HG03097 (cell line): ENCODE results near the gene CTSK.

Source experiments
- ATAC-seq: cut with Tn5 transposase; IDR thresholded peaks from one replicate; pipeline ENCODE4 v1.9.1; 2021; ENCODE audit not compliant: unreplicated experiment, low FRiP score

Gene CTSK

DNA sequence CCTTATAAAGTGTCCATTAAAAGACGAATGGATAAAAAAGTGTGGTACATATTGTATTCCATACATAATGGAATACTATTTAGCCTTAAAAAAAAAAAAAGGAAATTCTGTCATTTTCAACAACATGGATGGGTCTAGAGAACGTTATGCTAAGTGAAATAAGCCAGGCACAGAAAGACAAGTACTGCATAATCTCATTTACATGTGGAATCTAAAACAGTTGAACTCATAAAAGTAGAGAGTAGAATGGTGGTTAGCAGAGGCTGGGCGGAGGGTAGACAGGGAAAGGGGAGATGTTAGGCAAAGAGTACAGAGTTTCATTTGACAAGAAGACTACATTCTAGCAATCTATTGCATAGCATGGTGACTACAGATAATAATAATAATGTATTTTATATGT is 45.0 kb downstream of the CTSK start:
- ATAC-seq = no peak

DNA sequence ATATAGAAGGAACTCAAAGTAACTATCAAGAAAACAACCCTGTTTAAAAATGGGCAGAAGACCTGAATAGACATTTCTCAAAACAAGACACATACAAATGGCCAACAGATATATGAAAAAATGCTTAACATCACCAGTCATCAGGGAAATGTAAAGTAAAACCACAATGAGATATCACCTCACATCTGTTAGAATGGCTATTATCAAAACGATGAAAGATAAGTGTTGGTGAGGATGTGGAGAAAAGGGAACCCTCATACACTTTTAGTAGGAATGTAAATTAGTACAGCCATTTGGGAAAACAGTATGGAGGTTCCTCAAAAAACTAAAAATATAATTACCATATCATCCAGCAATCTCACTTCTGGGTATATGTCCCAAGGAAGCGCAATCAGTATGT is 45.5 kb downstream of the CTSK start:
- ATAC-seq = no peak

DNA sequence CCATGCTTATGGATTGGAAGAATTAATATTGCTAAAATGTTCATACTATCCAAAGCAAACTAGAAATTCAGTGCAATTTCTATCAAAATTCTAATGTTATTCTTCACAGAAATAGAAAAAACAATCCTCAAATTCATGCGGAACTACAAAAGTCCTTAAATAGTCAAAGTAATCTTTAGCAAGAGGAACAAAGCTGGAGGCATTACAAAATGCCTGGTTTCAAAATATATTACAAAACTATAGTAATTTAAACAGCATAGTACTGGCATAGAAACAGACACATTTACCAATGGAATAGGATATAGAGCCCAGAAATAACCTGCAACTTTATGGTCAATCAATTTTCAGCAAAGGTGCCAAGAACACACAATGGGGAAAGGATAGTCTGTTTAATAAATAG is 46.3 kb downstream of the CTSK start:
- ATAC-seq = no peak

DNA sequence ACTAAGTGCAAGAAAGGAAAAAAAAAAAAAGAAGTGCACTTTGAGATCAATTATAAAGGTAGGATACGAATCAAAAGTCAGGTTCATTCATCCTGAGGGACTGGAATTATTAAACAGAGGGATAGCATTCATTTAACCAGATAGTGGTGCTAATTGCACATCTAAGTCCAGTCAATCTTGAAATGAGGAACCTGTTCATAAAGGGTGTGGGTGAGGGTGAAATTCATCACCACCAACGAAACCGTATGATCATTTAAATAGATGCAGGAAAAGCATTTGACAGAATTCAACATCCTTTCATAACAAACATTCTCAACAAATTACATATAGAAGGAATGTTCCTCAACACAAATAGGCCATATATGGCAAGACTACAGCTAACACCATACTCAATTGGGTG is 48.0 kb downstream of the CTSK start:
- ATAC-seq = no peak

DNA sequence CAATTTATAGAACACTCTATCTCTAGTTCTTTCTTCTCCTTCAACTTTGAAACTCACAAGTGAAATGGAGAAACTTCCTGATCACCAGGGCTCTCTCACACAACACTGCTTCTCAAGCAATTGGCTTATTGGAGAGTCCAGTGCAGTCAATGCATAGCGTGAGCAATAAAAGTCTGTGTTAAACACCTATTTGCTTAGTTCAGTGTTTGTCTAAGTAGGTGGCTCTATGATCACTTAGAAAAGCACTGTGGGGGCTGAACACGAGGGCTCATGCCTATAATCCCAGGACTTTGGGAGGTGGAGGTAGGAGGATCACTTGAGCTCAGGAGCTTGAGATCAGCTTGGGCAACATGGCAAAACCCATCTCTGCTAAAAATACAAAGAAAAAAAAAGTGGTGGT is 54.6 kb downstream of the CTSK start:
- ATAC-seq = no peak

DNA sequence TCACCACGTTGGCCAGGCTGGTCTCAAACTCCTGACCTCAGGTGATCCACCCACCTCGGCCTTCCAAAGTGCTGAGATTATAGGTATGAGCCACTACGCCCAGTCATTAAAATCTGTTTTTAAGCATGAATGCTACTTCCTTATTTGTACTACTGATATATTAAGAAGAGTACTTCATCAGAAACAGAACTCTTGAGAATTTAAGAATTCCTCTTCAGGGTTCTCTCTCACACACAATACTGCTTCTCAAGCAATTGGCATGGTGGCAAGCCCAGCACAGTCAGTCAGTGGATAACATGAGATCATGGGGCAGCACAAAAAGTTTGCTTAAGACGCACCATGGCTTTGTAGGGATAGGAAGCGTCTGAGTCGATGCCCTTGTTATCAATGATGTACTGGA is 56.6 kb downstream of the CTSK start:
- ATAC-seq = no peak

DNA sequence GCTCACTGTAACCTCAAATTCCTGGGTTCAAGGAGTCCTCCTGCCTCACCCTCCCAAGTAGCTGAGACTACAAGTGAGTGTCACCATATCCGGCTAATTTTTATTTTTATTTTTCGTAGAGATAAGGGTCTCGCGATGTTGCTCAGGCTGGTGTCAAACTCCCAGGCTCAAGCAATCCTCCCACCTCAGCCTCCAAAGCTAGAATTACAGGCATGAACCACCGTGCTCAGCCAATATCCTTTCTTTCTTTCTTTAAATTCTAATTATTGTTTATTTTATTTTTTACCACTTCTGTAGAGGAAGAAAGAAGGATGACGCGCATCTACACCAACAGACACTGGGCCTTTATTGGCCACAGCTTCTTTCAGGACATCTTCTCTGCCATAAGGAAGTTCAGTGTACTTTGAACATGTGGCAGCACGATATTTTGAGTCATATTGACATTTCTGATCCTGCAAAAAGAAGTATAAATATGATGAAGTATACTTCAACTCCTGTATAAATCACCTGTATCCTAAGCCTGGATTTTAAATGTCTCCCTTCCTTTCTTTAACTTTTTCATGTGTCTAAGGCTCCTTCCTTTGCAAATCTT is 58.2 kb downstream of the CTSK start:
- ATAC-seq = no peak

DNA sequence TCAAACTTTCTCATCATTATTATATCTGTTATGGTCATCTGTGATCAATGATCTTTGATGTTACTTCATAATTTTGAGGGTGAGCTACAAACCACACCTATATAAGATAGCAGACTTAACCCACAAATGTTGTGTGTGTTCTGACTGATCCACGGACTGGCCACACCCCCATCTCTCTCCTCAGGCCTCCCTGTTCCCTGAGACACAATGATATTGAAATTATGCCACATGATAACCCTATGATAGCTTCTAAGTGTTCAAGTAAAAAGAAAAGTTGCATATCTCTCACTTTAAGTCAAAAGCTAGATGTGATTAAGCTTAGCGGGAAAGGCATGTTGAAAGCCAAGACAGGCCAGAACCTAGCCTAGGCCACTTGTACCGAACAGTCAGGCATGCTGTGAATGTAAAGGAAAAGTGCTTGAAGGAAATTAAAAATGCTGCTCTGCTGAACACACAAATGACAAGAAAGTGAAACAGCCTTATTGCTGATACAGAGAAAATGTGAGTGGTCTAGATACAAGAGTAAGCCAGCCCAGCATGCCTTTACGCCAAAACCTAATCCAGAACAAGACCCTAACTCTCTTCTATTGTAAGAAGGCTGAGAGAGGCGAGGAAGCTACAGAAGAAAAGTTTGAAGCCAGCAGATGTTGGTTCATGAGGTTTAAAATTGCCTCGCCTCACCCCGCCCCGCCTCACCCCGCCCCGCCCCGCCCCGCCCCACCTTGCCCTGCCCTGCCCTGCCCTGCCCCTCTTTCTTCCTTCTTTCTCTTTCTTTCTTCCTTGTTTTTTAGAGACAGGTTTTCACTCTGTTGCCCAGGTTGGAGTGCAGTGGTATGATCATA is 59.0 kb downstream of the CTSK start:
- no peak for ATAC-seq
